Measurements from ENCODE around the gene SYNE3.

- TF ChIP-seq TCF7 (IDR thresholded peaks at IDR 0.05; ENCODE audit: borderline replicate concordance) (no peak), EZH2 (IDR thresholded peaks at IDR 0.05; ENCODE audit: borderline replicate concordance, control insufficient read depth, low read depth, low read length) (no peak), PAX5 (IDR thresholded peaks at IDR 0.05; ENCODE audit: borderline replicate concordance, low read depth, low read length) (no peak), ZZZ3 (IDR thresholded peaks at IDR 0.05; ENCODE audit: control insufficient read depth, insufficient read length, low read depth) (no peak), EP300 (IDR thresholded peaks at IDR 0.05; ENCODE audit: borderline replicate concordance in 1 of 2, control insufficient read depth in 1 of 2, low read depth in 2 of 2, low read length in 2 of 2) (no peak), MYC (IDR thresholded peaks at IDR 0.05; ENCODE audit: insufficient read depth, insufficient read length, insufficient replicate concordance, low read length, severe bottlenecking) (no peak)
Measured at GRCh38 chr14:95533391-95533821, 17.0 kb upstream of the SYNE3 start.

Data from GM12878 (cell line).